Measurements from ENCODE around the gene DISP3. TPM values are rescaled to one million over a fixed set of nuclear protein-coding genes. Genes with fewer than 3 reads are reported as not detected.

The DISP3 gene
- total and polyA plus RNA-seq, 9 of the 15 experiments (the other 6 are each of a cell fraction or from before 2014, with no cell fraction given), result 0.03 to 0.19 (median 0.15) TPM; not detected in 5

DNA sequence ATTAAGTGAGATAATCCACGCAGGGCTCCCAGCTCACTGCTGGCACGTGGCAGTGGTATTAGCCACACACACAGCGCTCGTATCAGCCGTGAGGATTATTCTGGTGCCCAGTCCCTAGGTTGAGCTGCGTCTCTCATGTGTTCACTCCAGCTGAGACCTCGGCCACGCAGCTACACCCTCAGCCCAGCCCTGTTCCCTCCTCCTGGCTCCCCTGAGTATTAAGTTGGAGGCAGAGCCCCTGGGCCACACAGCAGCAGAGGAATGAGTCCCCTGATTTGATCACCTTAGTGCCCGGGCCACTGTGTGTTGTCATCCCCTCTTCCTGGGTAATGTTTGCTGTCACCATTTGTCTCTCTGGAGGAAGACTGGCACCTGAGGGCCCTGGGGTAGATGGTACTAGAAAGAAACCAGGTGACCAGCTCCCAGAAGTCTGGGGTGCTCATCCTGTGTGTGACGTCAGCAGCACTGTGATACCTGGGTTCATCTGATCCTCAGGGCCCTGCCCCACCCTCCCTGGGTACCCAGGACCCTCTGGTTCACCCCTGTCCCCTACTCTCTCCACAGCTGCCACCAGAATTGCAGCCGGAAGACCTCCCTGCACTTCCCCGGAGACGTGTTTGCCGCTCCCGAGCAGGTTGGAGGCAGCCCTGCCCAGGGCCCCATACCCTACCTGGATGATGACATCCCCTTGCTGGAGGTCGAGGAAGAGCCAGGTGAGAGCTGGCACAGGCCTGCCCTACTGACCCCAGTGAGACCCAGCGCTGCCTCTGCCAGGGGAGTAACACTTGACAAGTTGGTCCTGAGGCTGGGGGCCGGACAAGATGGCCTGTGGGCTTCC is 40.1 kb downstream of the DISP3 start (continued):
- TF ChIP-seq, protein P1, sequence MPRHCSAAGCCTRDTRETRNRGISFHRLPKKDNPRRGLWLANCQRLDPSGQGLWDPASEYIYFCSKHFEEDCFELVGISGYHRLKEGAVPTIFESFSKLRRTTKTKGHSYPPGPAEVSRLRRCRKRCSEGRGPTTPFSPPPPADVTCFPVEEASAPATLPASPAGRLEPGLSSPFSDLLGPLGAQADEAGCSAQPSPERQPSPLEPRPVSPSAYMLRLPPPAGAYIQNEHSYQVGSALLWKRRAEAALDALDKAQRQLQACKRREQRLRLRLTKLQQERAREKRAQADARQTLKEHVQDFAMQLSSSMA (CRISPR knock-in tag; IDR thresholded peaks at IDR 0.05), result no peak
- TF ChIP-seq POLR2B (IDR thresholded peaks at IDR 0.05; ENCODE audit: low read depth, partially characterized antibody) (no peak), KDM1A (IDR thresholded peaks at IDR 0.05) (no peak), ZNF354B (CRISPR knock-in tag; IDR thresholded peaks at IDR 0.05) (no peak), PURB (CRISPR knock-in tag; IDR thresholded peaks at IDR 0.05; ENCODE audit: low read depth) (no peak), CBFA2T3 (IDR thresholded peaks at IDR 0.05) (no peak)

DNA sequence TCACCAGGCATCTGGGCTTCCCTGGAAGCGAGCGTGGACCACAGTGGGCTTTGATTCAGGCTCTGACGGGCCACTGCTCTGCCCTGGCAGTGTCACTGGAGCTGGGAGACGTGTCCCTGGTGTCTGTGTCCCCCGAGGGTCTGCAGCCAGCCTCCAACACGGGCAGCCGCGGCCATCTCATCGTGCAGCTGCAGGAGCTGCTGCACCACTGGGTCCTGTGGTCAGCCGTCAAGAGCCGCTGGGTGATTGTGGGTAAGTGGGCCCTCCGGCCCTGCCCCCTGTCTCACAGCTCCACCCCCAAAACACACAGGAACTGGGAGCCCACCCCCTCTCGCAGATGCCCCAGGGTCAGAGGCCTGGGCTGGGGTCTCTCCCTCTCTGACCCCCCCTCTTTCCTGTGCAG is 40.7 kb downstream of the DISP3 start:
- Histone ChIP-seq H3K9me3 (replicated peaks; ENCODE audit: control insufficient read depth, insufficient read depth, low read depth, low read length) (no peaks in the 10 kb centered on the region), H3K4me2 (ENCODE audit: insufficient read depth, low read length) (no peak overlapping the region), H4K20me1 (replicated peaks; ENCODE audit: control insufficient read depth, insufficient read depth, low read length) (no peaks in the 10 kb centered on the region; the same call in 1 of the 2 replicates), H2AFZ (ENCODE audit: low read depth, low read length) (no peak overlapping the region), H3K4me1 (replicated peaks in 1 of 2; ENCODE audit: control insufficient read depth in 2 of 2, insufficient read depth in 2 of 2, low read length in 2 of 2) (0 out of 5 replicates have a peak, but pooled peaks cover 0 to 3% of the 10 kb centered on the region in 2 experiments), H3K9me1 (ENCODE audit: control insufficient read depth, insufficient read depth, low read length) (no peaks in the 10 kb centered on the region), H3K4me3 (no peak overlapping the region), H3K27me3 (ENCODE audit: control insufficient read depth in 2 of 2, insufficient read depth in 2 of 2, low read length in 2 of 2) (peaks cover 6 to 36% of the 10 kb centered on the region in 2 experiments; a peak in 4 of 5 replicates), H3K79me2 (ENCODE audit: control insufficient read depth, insufficient read depth, low read length) (no peaks in the 10 kb centered on the region), H3K9ac (ENCODE audit: insufficient read depth in 1 of 2, low read depth in 2 of 2, low read length in 2 of 2) (no peak overlapping the region; a peak in 1 of 4 replicates), H3K27ac (ENCODE audit: extremely low read depth, low read depth, low read length) (no peak overlapping the region), H3K36me3 (ENCODE audit: control insufficient read depth, insufficient read depth, low read length) (no peaks in the 10 kb centered on the region)
- ChIA-PET POLR2A (interaction anchor here (0.5 kb wide), 1 partner anchor 71 kb away, joined by 4 read pairs; no protein-coding TSS in a partner anchor), CTCF (ENCODE audit: low intra/inter-chr PET ratio) (no interaction called here)
- intact Hi-C loops (cut with micrococcal nuclease) (no loop called here), in situ Hi-C loops (cut with MboI) (no loop called here)
- WGBS (ENCODE audit: insufficient coverage, low coverage, missing lambda C conversion rate), result 0% methylated on average over 13 of the region's 13 CpGs
- BruUV-seq (replicated peaks), result no TSS peak
- ATAC-seq, result no peak
- no peak for TF ChIP-seq POLR3A (IDR thresholded peaks at IDR 0.05; ENCODE audit: borderline replicate concordance, extremely low read depth, insufficient read depth, insufficient read length)
- no peak for TF ChIP-seq BRD4 (IDR thresholded peaks at IDR 0.05)
- TF ChIP-seq SAP30 (IDR thresholded peaks at IDR 0.05; ENCODE audit: borderline replicate concordance, insufficient read depth, low read depth, low read length, poor library complexity, severe bottlenecking), result no peak
- TF ChIP-seq ZNF253 (CRISPR knock-in tag; conservative IDR thresholded peaks at IDR 0.05), result no peak
- TF ChIP-seq, protein P2, sequence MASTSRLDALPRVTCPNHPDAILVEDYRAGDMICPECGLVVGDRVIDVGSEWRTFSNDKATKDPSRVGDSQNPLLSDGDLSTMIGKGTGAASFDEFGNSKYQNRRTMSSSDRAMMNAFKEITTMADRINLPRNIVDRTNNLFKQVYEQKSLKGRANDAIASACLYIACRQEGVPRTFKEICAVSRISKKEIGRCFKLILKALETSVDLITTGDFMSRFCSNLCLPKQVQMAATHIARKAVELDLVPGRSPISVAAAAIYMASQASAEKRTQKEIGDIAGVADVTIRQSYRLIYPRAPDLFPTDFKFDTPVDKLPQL (IDR thresholded peaks at IDR 0.05; ENCODE audit: extremely low read depth, insufficient read length), result no peak
- no peak for TF ChIP-seq ZNF121 (CRISPR knock-in tag; conservative IDR thresholded peaks at IDR 0.05)
- no peak for FAIRE-seq
- no peak for DNase-seq (ENCODE audit: extremely low read depth in 1 of 4, low spot score in 3 of 4)
